GM19240 (cell line): ENCODE results near the gene COG5.
A peak's percentile ranks its signal among the peaks of the same experiment; 100 is the strongest.
"Not testable (repeated sequence)": the region's sequence is repeated elsewhere in the genome, so short reads cannot be mapped to it uniquely, and the experiment has no call there.

Source experiments
- DNase-seq: peaks from one replicate; pipeline ENCODE4 v3.0.0; 2011; ENCODE audit warnings: low spot score; ENCODE audit not compliant: insufficient read length

Gene COG5

DNA sequence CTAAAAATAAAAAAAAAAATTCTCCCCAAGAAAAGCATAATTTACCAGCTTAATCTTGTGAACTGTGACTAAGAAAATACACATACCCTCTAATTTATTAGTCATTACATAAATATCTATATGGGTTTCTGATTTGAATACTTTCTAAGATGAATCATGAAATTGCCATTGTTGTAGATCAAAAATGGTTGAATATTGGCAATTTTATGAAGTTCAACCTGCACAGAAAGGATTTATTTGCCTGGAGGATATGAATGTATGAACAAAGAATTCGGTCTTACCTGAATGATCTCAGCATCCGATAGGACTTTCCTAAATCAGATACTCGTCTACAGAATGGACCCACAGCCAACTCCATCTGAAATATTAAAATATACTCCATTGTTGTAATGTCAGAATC is 333.4 kb downstream of the COG5 start:
- DNase-seq: no peak

DNA sequence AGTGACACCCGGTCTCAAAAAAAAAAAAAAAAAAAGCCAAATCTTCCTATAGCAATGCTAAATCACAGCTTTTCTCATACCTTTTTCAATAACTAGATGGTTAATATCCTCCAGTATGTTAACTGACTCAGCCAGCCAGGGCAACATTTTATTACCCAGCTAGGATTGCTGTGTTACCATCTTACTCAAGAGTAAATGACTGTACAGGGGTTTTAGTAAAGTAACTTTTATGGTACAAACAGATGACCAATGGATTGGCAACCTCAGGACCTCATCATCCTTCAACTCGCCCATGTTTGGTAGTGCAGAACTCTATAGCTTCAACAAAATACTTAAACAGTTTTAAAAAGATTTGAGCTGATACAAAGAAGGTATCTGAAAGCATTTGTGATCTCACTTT is 335.4 kb downstream of the COG5 start:
- no peak for DNase-seq

DNA sequence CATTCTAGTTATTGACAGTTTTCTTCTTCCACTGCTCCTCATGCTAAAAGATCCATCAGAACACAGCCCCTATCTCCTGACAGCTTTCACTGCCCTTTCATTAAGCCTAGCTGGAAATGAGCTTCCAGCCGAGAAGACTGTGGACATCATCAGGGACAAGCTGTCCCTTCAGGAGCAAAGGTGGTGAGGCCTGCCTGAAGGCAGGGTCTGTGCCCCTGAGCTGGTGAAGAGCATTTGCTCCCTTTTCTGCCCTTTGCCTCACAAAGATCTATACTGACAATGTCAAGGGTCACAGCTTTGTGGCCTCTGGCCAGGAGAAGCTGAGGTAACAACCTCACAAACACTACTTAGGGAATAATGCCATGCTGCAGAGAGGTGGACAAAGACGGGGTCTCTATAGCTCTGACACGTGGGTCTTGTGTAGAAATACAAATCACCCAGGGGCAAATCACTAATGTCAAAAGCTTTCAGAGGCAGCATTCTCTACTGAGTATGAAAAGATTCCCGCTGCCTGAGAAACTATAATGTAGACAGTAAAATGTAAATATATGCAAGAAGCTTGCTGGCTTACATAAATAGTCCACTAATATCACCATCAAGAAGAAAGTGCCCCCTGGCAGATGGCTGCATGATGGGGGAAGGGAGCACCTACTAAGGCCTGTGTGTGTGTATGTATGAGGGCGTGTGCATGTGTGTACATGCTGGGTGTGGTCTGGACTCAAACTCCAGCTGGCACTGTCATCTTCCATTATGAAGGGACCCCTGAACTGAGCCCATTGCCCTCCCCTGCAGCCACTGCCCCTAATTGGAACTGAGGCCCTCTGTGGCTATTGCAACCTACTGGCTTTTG is 339.1 kb downstream of the COG5 start:
- DNase-seq: no peak

DNA sequence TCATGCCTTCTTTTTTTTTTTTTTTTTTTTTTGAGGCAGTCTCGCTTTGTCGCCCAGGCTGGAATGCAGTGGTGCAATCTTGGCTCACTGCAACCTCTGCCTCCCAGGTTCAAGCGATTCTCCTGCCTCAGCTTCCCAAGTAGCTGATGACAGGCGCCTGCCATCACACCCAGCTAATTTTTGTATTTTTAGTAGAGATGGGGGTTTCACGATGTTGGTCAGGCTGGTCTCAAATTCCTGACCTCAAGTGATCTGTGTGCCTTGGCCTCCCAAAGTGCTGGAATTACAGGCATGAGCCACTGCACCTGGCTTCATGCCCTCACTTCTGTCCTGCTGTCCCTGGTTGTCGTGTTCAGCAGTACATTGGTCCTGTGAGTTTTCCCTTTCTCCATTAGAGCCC is 342.9 kb downstream of the COG5 start:
- DNase-seq: not testable (repeated sequence)

DNA sequence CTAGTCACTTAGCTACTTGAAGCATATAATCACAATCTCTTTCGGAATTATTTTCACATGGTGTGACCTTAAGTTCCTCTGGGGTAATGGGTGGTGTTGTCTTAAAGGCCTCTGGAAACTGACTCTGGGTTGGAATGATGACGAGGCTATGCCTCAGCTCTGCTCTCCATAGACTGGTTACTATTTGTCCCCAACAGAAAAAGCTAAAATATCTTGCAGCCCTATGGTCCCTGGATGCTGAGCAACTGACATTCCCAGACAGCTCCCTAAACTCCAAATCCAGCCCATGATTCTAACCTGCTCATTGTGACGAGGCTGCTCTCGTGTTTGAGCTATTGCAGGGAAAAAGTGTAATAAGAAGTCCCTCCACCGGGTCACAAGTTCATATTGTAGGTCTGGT is 343.4 kb downstream of the COG5 start:
- no peak for DNase-seq

DNA sequence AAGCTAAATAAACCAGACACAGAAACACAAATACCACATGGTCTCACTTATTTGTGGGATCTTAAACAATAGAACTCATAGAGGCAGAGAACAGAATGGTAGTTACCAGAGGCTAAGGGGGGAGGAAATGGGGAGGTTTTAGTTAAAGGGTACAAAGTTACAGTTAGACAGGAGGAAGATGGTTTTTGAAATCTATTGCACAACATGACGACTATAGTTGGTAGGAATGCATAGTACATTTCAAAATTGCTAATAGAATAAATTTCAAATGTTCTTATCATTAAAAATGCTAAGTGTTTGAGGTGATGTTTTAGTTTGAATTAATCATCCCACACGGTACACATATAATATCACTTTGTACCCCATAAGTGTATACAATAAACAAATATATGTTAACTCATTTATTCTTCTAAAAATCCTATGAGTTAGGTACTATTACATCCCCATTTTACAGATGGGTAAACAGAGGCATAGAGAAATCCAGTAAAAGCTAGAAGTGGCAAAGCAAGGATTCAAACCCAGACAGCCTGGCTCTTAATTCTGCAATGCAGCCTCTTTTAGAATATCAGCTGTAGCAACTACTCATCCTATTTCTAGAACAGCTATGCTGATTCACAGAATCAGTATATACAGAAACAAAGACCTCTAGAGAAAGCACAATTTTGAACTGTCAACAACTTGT is 344.0 kb downstream of the COG5 start:
- no peak for DNase-seq

DNA sequence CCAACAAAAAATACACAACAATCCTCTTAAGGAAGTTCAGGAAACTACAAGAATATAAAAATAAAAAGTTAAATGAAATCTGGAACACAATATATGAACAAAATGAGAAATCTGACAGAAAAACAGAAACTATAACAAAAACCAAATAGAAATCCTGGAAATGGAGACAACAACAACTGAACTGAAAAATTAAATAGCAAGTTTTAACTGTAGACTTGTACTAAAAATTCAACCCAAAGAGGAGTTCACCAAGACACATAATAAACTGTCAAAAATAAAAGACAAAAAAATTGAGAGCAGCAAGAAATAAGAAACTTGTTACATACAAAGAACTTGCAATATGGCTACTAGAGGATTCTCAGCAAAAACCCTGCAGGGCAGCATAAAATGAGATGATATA is 349.8 kb downstream of the COG5 start:
- no peak for DNase-seq

DNA sequence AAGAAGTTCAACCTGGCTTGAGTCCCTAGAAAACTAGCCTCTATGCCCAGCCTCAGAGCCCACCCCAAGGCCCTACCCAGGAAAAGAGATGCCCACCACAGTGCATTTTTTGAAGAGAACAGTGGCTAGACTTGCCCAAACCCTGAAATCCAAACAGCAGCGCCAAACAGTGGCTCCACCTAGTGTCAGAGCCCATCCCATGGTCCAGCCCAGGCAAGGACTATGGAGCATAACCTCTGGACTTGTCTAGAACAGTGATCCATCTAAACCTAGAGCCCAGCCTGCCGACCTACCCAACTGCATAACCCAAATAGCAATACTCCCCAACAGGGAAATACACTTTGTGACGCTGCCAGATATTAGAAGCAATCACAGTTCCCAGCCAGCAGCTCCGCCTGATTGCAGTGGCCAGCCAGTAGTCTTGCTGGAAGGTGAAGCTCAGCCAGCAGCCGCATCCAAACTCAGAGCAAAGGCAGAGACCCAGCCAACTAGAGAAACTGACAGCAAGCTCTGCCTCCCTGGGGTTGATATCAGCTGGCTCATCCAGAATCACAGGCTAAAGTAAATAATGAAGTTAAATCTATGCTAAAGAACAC is 350.4 kb downstream of the COG5 start:
- DNase-seq: no peak

DNA sequence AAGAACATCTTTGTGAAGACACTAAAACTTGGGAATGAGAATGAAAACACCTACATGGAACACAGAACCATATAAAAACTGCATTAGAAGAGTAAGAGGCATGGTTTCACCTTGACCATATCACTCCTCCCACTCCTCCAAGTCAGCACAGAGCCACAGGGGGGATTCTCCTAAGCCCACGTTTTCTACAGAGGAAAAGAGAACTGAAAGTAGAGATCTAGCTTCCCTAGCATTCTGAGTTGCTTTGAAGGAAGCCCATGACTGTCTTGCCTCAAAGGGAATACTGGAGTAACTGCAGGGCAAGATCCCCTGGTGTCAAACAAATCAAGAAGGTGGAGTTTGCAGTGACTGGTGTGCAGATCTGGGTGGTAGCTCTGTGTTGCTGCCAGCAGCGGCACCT is 351.0 kb downstream of the COG5 start:
- DNase-seq: no peak

DNA sequence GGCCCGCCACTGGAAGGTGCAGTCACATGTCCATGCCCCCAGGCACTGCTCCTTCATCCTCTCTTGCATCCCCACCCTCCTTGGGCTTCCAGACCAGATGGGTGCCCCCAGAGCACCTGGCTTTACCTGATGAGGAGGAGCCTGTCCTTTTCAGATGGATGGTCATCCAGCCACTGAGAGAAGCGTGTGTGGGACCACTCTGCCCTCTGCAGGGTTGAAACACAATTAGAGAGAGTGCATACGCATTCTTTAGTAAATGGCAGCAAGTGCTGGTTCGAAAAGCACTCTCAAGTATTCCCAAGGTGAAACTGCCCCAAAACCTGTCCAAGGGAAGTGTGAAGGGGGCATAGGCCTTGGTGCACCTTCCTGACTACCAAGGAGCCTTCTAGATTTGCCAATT is 353.3 kb downstream of the COG5 start:
- no peak for DNase-seq

DNA sequence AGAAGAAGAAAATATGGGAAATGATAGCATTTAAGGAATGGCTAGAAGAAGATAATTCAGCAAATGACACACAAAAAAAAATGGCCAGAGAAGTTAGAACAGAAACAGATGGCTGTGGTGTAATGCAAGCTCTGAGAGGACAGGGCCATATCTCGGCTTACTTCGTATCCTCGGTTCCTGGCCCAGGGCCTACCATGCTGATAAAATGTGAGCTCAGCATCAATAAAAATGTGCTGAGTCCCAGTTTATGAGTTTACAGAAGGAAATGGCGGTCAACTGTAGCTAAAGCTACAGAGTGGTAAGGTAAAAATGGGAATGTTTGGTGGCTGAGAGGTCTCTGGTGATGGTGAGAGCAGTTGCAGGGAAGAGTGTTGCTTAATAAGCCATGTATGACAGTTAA is 354.2 kb downstream of the COG5 start:
- no peak for DNase-seq

DNA sequence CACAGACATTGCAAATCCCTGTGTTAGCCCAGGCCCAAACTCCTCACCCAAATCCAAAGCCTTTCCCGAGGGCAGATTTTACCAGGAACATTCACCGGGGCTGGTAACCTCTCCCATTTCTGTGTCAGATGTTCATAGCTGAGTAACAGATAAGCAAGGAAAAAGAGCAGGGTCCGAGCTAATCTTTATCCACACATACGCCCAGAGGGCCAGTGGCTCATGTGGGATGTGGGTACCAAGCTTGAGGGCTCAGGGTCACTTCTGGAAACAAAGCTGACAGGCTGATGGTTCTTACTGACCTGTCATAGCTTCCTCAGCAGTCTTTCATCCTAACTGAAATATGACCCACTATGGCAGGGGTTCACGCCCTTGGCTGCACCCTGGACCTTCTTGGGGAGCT is 355.2 kb downstream of the COG5 start:
- DNase-seq: no peak

DNA sequence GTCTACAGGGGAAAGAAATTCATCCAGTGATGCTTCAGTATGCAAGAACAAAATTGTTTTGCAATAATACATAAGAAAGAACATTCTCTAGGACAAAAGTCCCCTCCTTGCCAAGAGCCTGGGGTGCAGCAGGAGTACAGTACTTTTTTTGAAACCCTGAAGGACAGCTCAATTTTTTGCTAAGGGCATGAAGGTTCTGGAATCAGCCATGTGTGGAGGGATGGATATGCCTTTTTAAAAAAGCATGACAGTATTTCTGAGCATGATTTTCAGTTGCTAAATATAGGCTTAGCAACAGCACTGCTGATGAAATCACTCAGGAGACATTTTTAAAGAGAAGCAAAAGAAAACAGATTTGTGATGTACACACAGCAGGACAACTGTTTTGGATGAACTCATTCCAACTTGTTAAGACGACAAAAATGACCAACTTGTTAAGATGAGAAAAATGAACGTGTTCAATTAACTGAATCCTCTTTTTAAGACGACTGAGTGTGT is 355.6 kb downstream of the COG5 start:
- no peak for DNase-seq

DNA sequence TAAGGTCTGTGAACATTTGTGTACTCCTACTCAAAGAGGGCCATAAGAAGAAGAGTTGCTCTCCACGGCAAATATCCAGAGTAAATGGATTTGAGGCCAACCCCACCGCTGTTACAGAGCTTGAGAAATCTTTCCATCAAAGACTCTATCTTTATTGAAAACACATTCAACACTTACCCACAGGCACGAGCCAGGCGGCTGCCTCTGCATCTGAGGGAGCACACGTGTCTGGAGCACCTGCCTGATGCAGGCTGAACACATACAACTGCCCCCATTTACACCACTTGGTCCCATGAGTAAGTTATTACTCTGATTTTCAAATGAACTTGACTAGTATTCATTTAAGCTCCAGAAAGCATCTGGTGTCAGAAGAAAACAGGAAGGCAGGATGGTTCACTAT is 356.3 kb downstream of the COG5 start:
- DNase-seq: no peak

DNA sequence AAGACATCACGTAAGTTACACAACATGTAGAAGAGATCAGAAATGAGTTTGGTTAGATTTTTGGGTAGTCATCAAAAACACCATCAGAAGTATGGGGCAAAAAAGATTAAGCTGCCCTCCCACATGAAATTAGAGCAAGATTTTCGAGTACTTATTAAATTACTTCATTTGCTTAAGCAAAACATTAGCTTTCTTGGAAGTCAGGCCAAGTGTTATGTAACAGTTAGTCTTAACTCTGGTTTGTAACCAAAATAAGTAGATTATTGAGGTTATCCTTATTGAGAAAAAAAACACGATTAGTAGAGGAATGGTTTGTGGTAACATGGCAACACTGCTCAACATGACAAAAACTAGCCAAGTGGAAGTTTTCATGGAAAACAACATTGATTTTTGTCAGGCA is 357.0 kb downstream of the COG5 start:
- no peak for DNase-seq

DNA sequence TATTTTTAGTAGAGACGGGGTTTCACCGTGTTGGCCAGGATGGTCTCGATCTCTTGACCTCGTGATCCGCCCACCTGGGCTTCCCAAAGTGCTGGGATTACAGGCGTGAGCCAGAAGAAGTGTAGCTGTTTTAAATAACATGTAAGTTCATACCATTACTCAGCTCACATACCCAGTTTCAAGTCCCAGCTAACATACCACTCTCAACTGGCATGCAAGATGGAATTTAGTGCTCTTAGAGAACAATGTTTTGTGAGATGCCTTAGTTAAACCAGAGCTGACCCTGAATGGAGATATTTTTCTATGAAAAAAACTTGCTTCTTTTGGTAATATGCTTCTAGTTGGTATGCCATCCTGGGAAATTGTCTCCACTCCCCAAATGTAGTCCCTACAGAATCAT is 357.6 kb downstream of the COG5 start:
- DNase-seq: no peak

DNA sequence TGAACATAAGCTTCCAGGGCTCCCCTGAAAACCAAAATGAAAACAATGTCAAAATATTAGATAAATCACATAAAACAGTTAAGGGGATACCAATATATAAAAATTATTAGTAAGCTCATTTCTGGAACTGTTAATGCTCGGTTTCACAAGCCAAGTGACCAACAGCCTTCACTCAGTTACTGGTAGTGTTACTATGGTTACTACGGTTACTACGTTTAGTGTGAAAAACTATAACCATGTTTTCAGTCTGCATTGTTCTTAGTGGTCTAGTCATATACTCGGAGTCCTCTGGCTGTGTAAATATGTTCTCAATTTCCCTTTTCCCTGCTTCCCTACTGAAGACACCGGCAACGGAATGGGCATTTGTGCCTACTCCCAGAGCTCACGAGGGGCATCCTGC is 360.1 kb downstream of the COG5 start:
- no peak for DNase-seq

DNA sequence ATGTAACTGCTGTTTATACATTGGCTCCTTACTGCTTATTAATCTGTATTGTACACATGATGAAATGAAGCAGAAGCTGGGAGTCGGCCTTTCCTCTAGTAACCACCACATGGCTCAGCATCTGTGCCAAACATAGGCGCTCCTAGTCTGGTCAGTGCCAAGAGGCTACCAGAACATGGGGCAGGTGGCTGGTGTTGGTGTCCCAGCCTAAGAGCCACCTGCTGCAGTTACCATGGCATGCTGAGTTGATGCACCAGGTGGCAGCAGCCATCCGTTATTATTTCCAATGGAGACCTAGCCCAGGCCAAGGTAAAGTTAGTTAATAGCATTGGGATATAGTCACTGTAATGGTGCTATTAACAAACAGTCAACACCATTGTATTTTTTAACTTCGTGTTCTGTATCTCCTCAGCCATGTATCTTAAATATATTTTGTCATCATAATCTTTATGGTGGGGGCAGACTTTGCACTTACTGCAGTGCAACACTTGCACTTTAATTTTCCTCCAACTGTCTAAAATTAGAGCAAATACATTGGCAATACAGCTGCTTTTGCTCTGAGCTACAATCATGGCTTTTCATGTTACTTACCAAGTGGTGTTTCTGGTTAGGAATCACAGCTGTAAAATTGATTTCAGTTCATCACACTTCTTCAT is 361.8 kb downstream of the COG5 start:
- DNase-seq: peak; percentile 18

DNA sequence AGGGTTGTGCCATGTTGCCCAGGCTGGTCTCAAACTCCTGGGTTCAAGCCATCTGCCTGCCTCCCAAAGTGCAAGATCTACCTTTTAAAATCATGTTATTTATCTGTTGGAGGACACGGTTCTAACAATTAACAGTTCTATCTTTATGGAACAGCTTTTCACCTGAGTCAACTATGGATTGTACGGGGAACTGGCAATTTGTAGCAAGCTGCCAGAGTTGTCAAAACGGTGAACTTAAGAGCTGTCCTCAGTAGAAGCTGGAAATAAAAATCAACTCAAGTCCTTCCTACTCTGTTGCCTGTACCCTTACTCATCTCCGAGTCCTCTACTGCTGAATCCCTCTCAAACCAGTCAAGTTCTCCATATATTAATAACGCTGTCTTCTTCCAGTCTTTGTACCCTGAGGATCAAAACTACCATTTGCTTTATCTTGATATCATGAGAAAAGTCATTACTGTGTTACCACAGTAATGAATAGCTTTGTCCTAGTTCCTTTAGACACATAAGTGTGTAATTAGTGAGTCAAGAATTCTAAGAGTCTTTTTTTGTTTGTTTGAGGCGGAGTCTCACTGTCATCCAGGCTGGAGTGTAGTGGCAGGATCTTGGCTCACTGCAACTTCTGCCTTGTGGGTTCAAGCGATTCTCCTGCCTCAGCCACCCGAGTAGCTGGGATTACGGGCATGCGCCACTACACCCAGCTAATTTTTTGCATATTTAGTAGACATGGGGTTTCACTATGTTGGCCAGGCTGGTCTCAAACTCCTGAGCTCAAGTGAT is 366.7 kb downstream of the COG5 start:
- DNase-seq: no peak

DNA sequence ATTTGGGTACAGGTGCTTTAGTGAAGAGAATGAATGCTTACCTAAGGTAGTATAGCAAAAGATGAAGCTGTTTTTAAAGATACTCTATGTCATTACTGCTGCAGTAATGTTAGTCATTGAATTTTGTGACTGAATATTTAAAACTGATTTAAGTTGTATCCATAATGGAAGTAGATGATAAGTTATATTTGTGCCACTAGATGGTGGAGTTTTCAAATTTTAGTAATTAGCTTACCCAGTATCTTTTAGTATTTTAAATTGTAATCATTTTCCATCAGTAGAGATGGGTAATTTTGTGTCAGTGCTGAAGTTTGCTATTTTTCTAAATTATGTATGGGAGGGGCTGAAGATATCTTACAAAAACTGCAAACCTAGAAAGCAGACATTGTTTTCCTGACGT is 369.7 kb downstream of the COG5 start:
- DNase-seq: no peak

DNA sequence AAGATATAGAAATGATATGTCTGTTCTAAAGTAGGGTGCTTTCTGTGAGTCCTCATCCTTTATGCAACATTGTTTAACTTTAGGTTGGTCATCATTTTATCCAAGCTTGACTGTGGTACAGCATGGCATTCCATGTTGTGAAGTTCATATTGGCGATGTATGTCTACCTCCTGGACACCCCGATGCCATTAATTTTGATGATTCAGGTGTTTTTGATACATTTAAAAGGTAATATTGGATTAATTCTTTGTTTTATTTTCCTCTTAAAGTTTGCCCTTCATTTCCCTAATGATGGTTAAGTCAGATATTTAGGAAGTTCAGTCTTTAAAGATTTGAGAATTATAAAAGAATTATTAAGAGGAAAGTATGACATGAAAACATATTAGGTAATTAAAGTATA is 373.6 kb downstream of the COG5 start:
- no peak for DNase-seq
